T-helper 1 cell treated with Interleukin-12 subunit alpha and Interleukin-12 subunit beta and Interleukin-4 antibody, amounts not matched to agents 30 μg/mL and 1 μg/mL, for 36 hours (primary cell): ENCODE results near the gene GGA3.
A peak's percentile ranks its signal among the peaks of the same experiment; 100 is the strongest.
"Not testable (repeated sequence)": the region's sequence is repeated elsewhere in the genome, so short reads cannot be mapped to it uniquely, and the experiment has no call there.

Source experiments
- H3K27ac Mint-ChIP-seq: one replicate; pipeline ENCODE4 v1.8.0; 2021; ENCODE audit warnings: mild to moderate bottlenecking, mixed read lengths
- H3K27me3 Mint-ChIP-seq: one replicate; pipeline ENCODE4 v1.8.0; 2021; ENCODE audit warnings: low read depth, mixed read lengths
- H3K36me3 Mint-ChIP-seq: one replicate; pipeline ENCODE4 v1.8.0; 2021; ENCODE audit warnings: low read depth, mixed read lengths
- H3K4me1 Mint-ChIP-seq: one replicate; pipeline ENCODE4 v1.8.0; 2021; ENCODE audit warnings: low read depth, mixed read lengths
- H3K4me3 Mint-ChIP-seq: one replicate; pipeline ENCODE4 v1.8.0; 2021; ENCODE audit warnings: mild to moderate bottlenecking, moderate library complexity, mixed read lengths
- H3K9me3 Mint-ChIP-seq: one replicate; pipeline ENCODE4 v1.8.0; 2021; ENCODE audit warnings: mixed read lengths

The GGA3 gene

GRCh38 chr17:75261336-75262111 is at the start of gene GGA3, which contains the start of gene MRPS7:
Gene GGA3, minus strand, starts transcription at chr17:75261606. Its CDS starts 19 bp downstream, at chr17:75261587.
Gene MRPS7, plus strand, starts transcription at chr17:75261879. Its CDS starts 22 bp downstream, at chr17:75261901.
- Mint-ChIP-seq H3K4me1 (peaks cover 30% of the 10 kb centered on the region), H3K27me3 (no peaks in the 10 kb centered on the region), H3K4me3 (peak within 1 kb of the TSS; percentile 98), H3K36me3 (peaks cover 10% of the 10 kb centered on the region), H3K9me3 (no peaks in the 10 kb centered on the region), H3K27ac (peak within 1 kb of the TSS; percentile 97)

GRCh38 chr17:75308732-75309629 is 47.6 kb upstream of the GGA3 start:
- Mint-ChIP-seq H3K36me3 (peaks cover 2% of the 10 kb centered on the region), H3K4me1 (peaks cover 6% of the 10 kb centered on the region), H3K9me3 (no peaks in the 10 kb centered on the region), H3K4me3 (no peak overlapping the region), H3K27ac (peak overlapping the region; percentile 38), H3K27me3 (no peaks in the 10 kb centered on the region)

DNA sequence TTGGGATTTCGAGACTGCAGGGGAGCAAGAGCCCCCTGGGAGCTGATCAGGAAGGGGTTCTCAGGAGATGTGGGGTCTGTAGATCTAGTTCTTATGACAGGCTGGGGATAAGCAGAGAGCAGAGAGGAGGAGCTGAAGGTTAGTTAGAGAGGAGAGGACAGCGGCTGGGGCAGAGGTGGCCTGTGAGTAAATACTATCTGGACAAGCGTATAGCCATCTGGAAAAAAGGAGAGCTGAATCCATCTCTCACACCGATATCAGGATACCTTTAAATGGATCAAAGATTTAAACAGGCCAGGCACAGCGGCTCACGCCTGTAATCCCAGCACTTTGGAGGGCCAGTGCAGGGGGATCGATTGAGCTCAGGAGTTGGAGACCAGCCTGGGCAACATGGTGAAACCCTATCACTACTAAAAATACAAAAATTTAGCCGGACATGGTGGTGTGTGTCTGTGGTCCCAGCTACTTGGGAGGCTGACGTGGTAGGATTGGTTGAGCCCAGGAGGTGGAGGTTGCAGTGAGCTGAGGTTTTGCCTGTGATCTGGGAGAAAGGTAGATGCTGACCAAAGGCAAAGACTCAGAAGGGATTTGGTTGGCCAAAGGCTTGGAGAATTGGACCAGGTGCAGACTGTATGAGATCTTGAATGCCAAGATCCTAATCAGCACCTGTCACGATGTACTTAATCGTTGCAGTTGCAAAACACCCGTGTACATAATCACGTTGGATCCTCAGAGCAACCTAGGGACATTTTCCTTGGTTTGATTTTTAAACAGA is 46.7 kb upstream of the GGA3 start:
- Mint-ChIP-seq H3K9me3 (no peaks in the 10 kb centered on the region), H3K27ac (no peak overlapping the region), H3K4me3 (no peak overlapping the region), H3K36me3 (no peaks in the 10 kb centered on the region), H3K27me3 (no peaks in the 10 kb centered on the region), H3K4me1 (peaks cover 3% of the 10 kb centered on the region)

DNA sequence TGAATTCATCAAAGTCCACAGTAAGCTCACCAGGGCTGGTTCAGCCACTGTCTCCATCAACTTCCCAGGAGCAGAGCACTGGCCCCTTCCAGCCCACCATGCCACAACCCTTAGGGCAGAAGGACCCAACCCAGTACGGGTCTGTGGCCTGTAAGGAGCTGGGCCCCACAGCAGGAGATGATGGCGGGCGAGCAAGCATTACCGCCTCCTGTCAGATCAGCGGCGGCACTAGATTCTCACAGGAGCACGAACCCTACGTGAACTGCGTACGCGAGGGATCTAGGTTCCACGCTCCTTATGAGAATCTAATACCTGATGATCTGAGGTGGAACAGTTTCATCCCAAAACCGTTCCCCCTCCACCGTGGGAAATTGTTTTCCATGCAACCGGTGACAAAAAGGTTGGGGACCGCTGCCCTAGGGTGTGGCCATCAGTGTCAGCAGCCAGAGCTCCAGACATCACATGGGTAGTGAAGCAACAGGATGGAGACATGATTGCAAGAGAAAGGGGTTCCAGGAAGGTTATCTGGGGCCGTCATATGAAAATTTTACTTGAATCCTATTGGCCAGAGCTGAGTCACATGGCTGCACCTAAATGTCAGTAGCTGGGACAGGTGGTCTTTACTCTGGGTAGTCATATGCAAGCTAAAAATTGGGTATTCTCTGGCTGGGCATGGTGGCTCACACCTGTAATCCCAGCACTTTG is 40.2 kb upstream of the GGA3 start:
- H3K36me3 Mint-ChIP-seq = peaks cover 2% of the 10 kb centered on the region
- no peaks in the 10 kb centered on the region for H3K27me3 Mint-ChIP-seq
- no peak overlapping the region for H3K4me3 Mint-ChIP-seq
- H3K4me1 Mint-ChIP-seq = peaks cover 9% of the 10 kb centered on the region
- H3K27ac Mint-ChIP-seq = no peak overlapping the region
- no peaks in the 10 kb centered on the region for H3K9me3 Mint-ChIP-seq

- H3K4me3 Mint-ChIP-seq = no peak overlapping the region
- no peaks in the 10 kb centered on the region for H3K27me3 Mint-ChIP-seq
- no peaks in the 10 kb centered on the region for H3K9me3 Mint-ChIP-seq
- peaks cover 12% of the 10 kb centered on the region for H3K4me1 Mint-ChIP-seq
- H3K27ac Mint-ChIP-seq = peak overlapping the region; percentile 24
- peaks cover 2% of the 10 kb centered on the region for H3K36me3 Mint-ChIP-seq
Measured at GRCh38 chr17:75301049-75301448, 39.6 kb upstream of the GGA3 start.

- no peak overlapping the region for H3K4me3 Mint-ChIP-seq
- no peaks in the 10 kb centered on the region for H3K27me3 Mint-ChIP-seq
- peaks cover 20% of the 10 kb centered on the region for H3K4me1 Mint-ChIP-seq
- no peaks in the 10 kb centered on the region for H3K9me3 Mint-ChIP-seq
- no peak overlapping the region for H3K27ac Mint-ChIP-seq
- peaks cover 3% of the 10 kb centered on the region for H3K36me3 Mint-ChIP-seq
Measured at GRCh38 chr17:75300280-75300679, 38.9 kb upstream of the GGA3 start.

DNA sequence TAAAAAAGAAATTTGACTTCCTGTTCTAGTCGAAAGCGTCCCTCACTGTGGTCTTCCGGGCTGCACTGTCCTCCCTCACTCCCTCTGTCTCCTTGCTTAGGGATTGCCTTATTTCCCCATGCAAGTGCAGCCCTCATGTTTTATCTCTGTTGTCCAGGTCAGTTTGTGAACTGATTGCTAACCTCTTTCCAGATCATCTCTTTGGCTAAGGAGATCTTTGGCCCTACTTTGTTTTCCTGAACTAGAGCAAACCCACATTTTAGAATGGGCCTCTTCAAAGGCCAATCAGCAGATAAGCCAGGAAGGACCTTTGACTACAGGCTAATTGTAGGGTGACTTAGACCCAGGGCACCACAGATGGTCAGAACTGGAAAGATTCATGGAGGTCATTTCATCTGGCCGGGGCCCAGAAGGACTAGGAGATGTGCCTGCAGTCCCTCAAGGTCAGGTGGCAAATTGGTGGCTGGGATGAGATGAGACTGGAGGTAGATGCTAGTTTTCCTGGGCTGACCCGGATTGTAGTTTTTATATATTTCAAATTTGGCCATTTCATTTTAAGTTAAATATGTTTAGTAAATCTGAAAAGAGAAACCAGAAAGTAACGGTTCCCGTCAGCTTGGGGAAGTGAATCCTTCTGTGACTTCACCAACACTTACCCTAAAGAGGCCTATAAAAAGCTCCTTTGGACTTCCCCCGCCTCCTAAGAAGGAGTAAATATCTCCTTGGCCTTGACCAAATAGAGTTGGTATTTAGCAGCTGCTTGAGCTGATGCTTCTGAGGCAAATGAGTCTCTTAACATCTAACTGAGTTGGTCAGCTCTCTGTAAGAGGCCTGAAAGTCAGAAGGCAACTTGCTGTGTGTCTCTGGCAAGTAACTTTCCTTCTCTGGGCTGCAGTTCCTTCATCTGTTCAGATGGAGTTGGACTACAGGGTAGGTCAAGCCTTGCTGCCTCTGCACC is 34.1 kb upstream of the GGA3 start:
- Mint-ChIP-seq H3K4me3 (peak overlapping the region; percentile 43), H3K36me3 (peaks cover 3% of the 10 kb centered on the region), H3K27ac (peak overlapping the region; percentile 86), H3K4me1 (peaks cover 34% of the 10 kb centered on the region), H3K27me3 (no peaks in the 10 kb centered on the region), H3K9me3 (no peaks in the 10 kb centered on the region)

DNA sequence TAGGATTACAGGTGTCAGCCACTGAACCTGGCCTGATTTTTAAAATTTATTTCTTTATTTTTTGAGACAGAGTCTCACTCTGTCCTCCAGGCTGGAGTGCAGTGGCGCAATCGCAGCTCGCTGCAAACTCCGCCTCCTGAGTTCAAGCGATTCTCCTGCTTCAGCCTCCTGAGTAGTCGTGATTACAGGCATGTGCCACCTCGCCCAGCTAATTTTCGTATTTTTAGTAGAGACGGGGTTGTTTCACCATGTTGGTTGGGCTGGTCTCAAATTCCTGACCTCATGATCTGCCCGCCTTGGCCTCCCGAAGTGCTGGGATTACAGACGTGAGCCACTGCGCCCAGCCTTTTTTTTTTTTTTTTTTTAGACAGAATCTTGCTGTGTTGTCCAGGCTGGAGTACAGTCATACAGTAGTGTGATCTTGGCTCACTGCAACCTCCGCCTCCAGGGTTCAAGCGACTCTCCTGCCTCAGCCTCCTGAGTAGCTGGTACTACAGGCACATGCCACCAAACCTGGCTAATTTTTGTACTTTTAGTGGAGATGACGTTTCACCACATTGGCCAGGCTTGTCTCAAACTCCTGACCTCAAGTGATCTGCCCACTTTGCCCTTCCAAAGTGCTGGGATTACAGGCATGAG is 31.5 kb upstream of the GGA3 start:
- not testable (repeated sequence) for H3K27me3 Mint-ChIP-seq, H3K36me3 Mint-ChIP-seq, H3K9me3 Mint-ChIP-seq, H3K27ac Mint-ChIP-seq, H3K4me3 Mint-ChIP-seq
- H3K4me1 Mint-ChIP-seq = peaks cover 41% of the 10 kb centered on the region

GRCh38 chr17:75289832-75290337 is 28.5 kb upstream of the GGA3 start:
- H3K4me1 Mint-ChIP-seq = peaks cover 23% of the 10 kb centered on the region
- no peaks in the 10 kb centered on the region for H3K9me3 Mint-ChIP-seq
- peaks cover 10% of the 10 kb centered on the region for H3K36me3 Mint-ChIP-seq
- no peaks in the 10 kb centered on the region for H3K27me3 Mint-ChIP-seq
- H3K27ac Mint-ChIP-seq = peak overlapping the region; percentile 100
- peak overlapping the region; percentile 97 for H3K4me3 Mint-ChIP-seq

DNA sequence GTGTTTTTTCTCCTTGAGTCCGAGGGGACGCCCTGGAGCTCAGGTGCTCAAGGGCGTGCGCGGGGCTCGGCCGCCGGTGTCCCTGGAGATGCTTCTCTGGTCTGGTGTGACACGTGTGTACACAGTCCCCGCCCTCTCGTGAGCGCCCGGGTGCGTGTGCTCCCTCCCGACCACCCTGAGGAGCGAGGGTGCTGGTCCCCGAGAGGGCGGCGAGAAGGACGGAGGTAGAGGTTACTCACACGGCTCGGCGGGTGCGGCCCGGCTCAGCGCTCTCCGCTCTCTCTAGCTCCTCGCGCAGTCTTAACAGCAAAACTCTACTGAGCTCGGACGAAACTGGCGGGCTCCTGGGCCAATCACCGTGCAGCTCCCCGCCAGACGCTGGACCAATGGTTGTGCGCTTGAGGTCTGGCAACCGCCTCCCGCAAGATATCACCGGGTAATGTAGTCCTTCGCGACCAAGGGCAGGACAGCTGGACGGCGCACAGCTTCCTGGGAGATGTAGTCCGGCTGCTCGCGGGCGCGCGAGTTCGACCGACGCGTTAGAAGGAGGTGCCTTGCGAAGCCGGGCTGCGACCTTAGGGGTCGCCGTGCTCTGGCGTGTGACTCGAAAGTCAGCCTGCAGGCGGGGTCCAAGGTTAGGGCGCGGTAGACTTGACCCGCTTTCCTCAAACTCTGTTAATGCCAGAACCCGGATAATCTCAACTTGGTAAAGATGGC is 27.9 kb upstream of the GGA3 start, which contains the start of gene SLC25A19:
TSS of gene SLC25A19 (minus strand) at position 319 of the 717 bp plus-strand sequence. CDS start 2,669 bp downstream, outside the sequence.
- peaks cover 10% of the 10 kb centered on the region for H3K36me3 Mint-ChIP-seq
- H3K4me1 Mint-ChIP-seq = peaks cover 21% of the 10 kb centered on the region
- H3K9me3 Mint-ChIP-seq = no peaks in the 10 kb centered on the region
- peak within 1 kb of the TSS; percentile 100 for H3K27ac Mint-ChIP-seq
- peak within 1 kb of the TSS; percentile 97 for H3K4me3 Mint-ChIP-seq
- H3K27me3 Mint-ChIP-seq = no peaks in the 10 kb centered on the region

GRCh38 chr17:75288770-75289114 is 27.3 kb upstream of the GGA3 start:
- Mint-ChIP-seq H3K27ac (peak overlapping the region; percentile 100), H3K9me3 (no peaks in the 10 kb centered on the region), H3K4me3 (peak overlapping the region; percentile 97), H3K36me3 (peaks cover 10% of the 10 kb centered on the region), H3K4me1 (peaks cover 19% of the 10 kb centered on the region), H3K27me3 (no peaks in the 10 kb centered on the region)

GRCh38 chr17:75288359-75288758 is 27.0 kb upstream of the GGA3 start:
- Mint-ChIP-seq H3K36me3 (peaks cover 14% of the 10 kb centered on the region), H3K9me3 (no peaks in the 10 kb centered on the region)

More at GRCh38 chr17:75288359-75288758, 27.0 kb upstream of the GGA3 start:
- H3K4me3 Mint-ChIP-seq = peak overlapping the region; percentile 97
- H3K4me1 Mint-ChIP-seq = peaks cover 19% of the 10 kb centered on the region
- no peaks in the 10 kb centered on the region for H3K27me3 Mint-ChIP-seq
- peak overlapping the region; percentile 100 for H3K27ac Mint-ChIP-seq
